H1 (cell line): ENCODE data around the gene EMC10. TPM values are rescaled to one million over a fixed set of nuclear protein-coding genes. Genes with fewer than 3 reads are reported as not detected.

Experiments used
- CTCF ChIA-PET: fragments of 300-600 bp; sonication (Branson Sonifier 250); formaldehyde crosslinking; loops from one replicate; lab custom pipeline; 2021; ENCODE audit not compliant: partially characterized antibody; lab: Charles Lee
- POLR2A ChIA-PET: fragments of 300-600 bp; sonication (Branson Sonifier 250); formaldehyde crosslinking; loops from one replicate; lab custom pipeline; 2021; ENCODE audit warnings: inconsistent platforms; ENCODE audit not compliant: partially characterized antibody; lab: Charles Lee
- DNase-seq, 2 experiments: peaks; one replicate each; pipeline versions ENCODE4 v3.0.0 to v3.0.0-alpha.2; 2010 to 2022; ENCODE audit warnings: low spot score in 2 of 2, low read depth in 1 of 2, mixed read lengths in 1 of 2
- FAIRE-seq: peaks from 2 replicates; lab custom pipeline; 2011; peaks lifted over from hg19 to GRCh38; lab: Jason Lieb, UNC
- H2AFZ ChIP-seq: 2 replicates; pipeline ENCODE4 v1.8.1; 2012; ENCODE audit warnings: low read length, inconsistent platforms
- H2AK5ac ChIP-seq: 2 replicates; pipeline ENCODE4 v1.6.1; 2013; ENCODE audit warnings: low read depth, low read length
- H2BK120ac ChIP-seq: replicated peaks from 2 replicates; pipeline ENCODE3; 2013; ENCODE audit warnings: low read depth, low read length, inconsistent platforms
- H2BK12ac ChIP-seq: 2 replicates; pipeline ENCODE4 v1.6.1; 2013; ENCODE audit warnings: low read depth, low read length
- H2BK15ac ChIP-seq: 2 replicates; pipeline ENCODE4 v1.6.1; 2013; ENCODE audit warnings: low read length
- H2BK20ac ChIP-seq: 2 replicates; pipeline ENCODE4 v1.6.1; 2013; ENCODE audit warnings: low read length
- H2BK5ac ChIP-seq: 2 replicates; pipeline ENCODE4 v1.6.1; 2013; ENCODE audit warnings: low read depth, low read length
- H3K14ac ChIP-seq: 2 replicates; pipeline ENCODE4 v1.6.1; 2013; ENCODE audit warnings: inconsistent platforms; ENCODE audit not compliant: insufficient read length
- H3K18ac ChIP-seq: 2 replicates; pipeline ENCODE4 v1.6.1; 2013; ENCODE audit warnings: low read length; ENCODE audit errors: extremely low read depth
- H3K23ac ChIP-seq: 2 replicates; pipeline ENCODE4 v1.6.1; 2013; ENCODE audit warnings: inconsistent platforms; ENCODE audit not compliant: insufficient read length
- H3K23me2 ChIP-seq: 2 replicates; pipeline ENCODE4 v1.6.1; 2013; ENCODE audit warnings: low read depth, low read length
- H3K27ac ChIP-seq: 2 replicates; pipeline ENCODE4 v1.6.1; 2011; ENCODE audit warnings: low read depth, low read length, inconsistent platforms
- H3K27me3 ChIP-seq, 4 experiments: replicated peaks in 1 of 4; 1 replicate in 1 of 4; 2 replicates in 3 of 4; pipeline versions ENCODE4 v1.6.1 to v1.8.1; 2011 to 2013; ENCODE audit warnings: low read length in 3 of 4, mild to moderate bottlenecking in 3 of 4, inconsistent platforms in 2 of 4, mixed read lengths in 2 of 4, moderate library complexity in 1 of 4; ENCODE audit not compliant: control insufficient read depth in 3 of 4, insufficient read depth in 3 of 4; ENCODE audit errors: extremely low read depth in 1 of 4
- H3K36me3 ChIP-seq, 4 experiments: 2 replicates each; pipeline versions ENCODE4 v1.6.1 to v1.8.1; 2011 to 2013; ENCODE audit warnings: mild to moderate bottlenecking in 4 of 4, low read length in 3 of 4, moderate library complexity in 2 of 4, control low read depth in 1 of 4, inconsistent platforms in 1 of 4; ENCODE audit not compliant: insufficient read depth in 4 of 4, control insufficient read depth in 2 of 4
- H3K4ac ChIP-seq: replicated peaks from 2 replicates; pipeline ENCODE3; 2013; ENCODE audit warnings: low read length, low read depth, mixed read lengths, inconsistent platforms; ENCODE audit not compliant: insufficient read length
- H3K4me1 ChIP-seq, 4 experiments: replicated peaks in 1 of 4; 1 replicate in 1 of 4; 2 replicates in 3 of 4; pipeline versions ENCODE4 v1.6.1 to v1.8.1; 2011 to 2013; ENCODE audit warnings: low read length in 3 of 4, inconsistent platforms in 2 of 4, mixed read lengths in 1 of 4; ENCODE audit not compliant: insufficient read depth in 4 of 4, control insufficient read depth in 3 of 4
- H3K4me2 ChIP-seq, 2 experiments: 2 replicates each; pipeline versions ENCODE4 v1.6.1 to v1.8.1; 2011 to 2013; ENCODE audit warnings: low read depth in 2 of 2, low read length in 2 of 2, control low read depth in 1 of 2, inconsistent platforms in 1 of 2, mild to moderate bottlenecking in 1 of 2; ENCODE audit not compliant: insufficient read depth in 1 of 2
- H3K4me3 ChIP-seq, 4 experiments: fragments of 200-600, 300-600 bp in 1 of 4; sonication (generic), shearing (Covaris generic), sonication (Bioruptor Twin) in 1 of 4; 2 replicates each; pipeline versions ENCODE4 v1.5.1 to v1.8.1; 2011 to 2016; ENCODE audit warnings: low read length in 4 of 4, low read depth in 3 of 4, control low read depth in 2 of 4, inconsistent platforms in 2 of 4, mild to moderate bottlenecking in 2 of 4, mixed read lengths in 1 of 4, moderate library complexity in 1 of 4; ENCODE audit not compliant: insufficient read depth in 2 of 4; ENCODE audit errors: extremely low read depth in 1 of 4
- H3K56ac ChIP-seq: replicated peaks from 2 replicates; pipeline ENCODE3; 2013; ENCODE audit warnings: low read depth, mild to moderate bottlenecking, mixed read lengths, low read length, inconsistent platforms; ENCODE audit not compliant: insufficient read length
- H3K79me1 ChIP-seq: 2 replicates; pipeline ENCODE4 v1.6.1; 2013; ENCODE audit warnings: low read depth, low read length, control low read depth
- H3K79me2 ChIP-seq, 2 experiments: 2 replicates each; pipeline versions ENCODE4 v1.6.1 to v1.8.1; 2012 to 2013; ENCODE audit warnings: low read length in 2 of 2, mild to moderate bottlenecking in 2 of 2, inconsistent platforms in 1 of 2; ENCODE audit not compliant: insufficient read depth in 2 of 2, control insufficient read depth in 1 of 2
- H3K9ac ChIP-seq, 4 experiments: replicated peaks in 1 of 4; 1 replicate in 1 of 4; 2 replicates in 3 of 4; pipeline versions ENCODE4 v1.6.1 to v1.8.1; 2011 to 2013; ENCODE audit warnings: low read depth in 3 of 4, low read length in 3 of 4, control low read depth in 2 of 4, mild to moderate bottlenecking in 2 of 4, moderate library complexity in 2 of 4, inconsistent platforms in 1 of 4; ENCODE audit errors: extremely low read depth in 1 of 4
- H3K9me3 ChIP-seq, 2 experiments: 2 replicates each; pipeline versions ENCODE4 v1.6.1 to v1.8.1; 2012 to 2013; ENCODE audit warnings: mild to moderate bottlenecking in 2 of 2, moderate library complexity in 2 of 2, control low read depth in 1 of 2, inconsistent platforms in 1 of 2, low read depth in 1 of 2, low read length in 1 of 2, mixed read lengths in 1 of 2; ENCODE audit not compliant: insufficient read depth in 2 of 2
- H4K20me1 ChIP-seq, 2 experiments: replicated peaks in 1 of 2; 2 replicates each; pipeline versions ENCODE3 to v1.8.1; 2011 to 2013; ENCODE audit warnings: inconsistent platforms in 2 of 2, low read length in 2 of 2, mild to moderate bottlenecking in 1 of 2; ENCODE audit not compliant: insufficient read depth in 2 of 2, control insufficient read depth in 1 of 2
- H4K5ac ChIP-seq: 2 replicates; pipeline ENCODE4 v1.6.1; 2013; ENCODE audit warnings: low read length, low read depth, mixed read lengths, inconsistent platforms; ENCODE audit not compliant: insufficient read length
- H4K8ac ChIP-seq: 2 replicates; pipeline ENCODE4 v1.8.0; 2013; ENCODE audit warnings: mild to moderate bottlenecking, moderate library complexity, low read length, inconsistent platforms; ENCODE audit not compliant: insufficient read depth; ENCODE audit errors: extremely low read depth
- H4K91ac ChIP-seq: replicated peaks from 2 replicates; pipeline ENCODE3; 2013; ENCODE audit warnings: low read length, mixed read lengths, inconsistent platforms; ENCODE audit not compliant: insufficient read length
- WGBS, 2 experiments: shearing (Covaris generic) in 1 of 2; methylation state at CpG; one replicate each; pipeline versions ENCODE4 v1.1.6 to v1.1.7; 2013 to 2015; ENCODE audit warnings: low lambda C conversion rate in 2 of 2, mixed read lengths in 2 of 2, inconsistent platforms in 1 of 2, low coverage in 1 of 2, missing lambda C conversion rate in 1 of 2; ENCODE audit not compliant: insufficient replicate concordance in 2 of 2, insufficient coverage in 1 of 2, insufficient read length in 1 of 2; ENCODE audit errors: extremely low coverage in 1 of 2, missing lambda C conversion rate in 1 of 2; 5-methylcytosine and 5-hydroxymethylcytosine counted together
- polyA plus RNA-seq, 7 experiments: library from polyadenylated mRNA; depleted of rRNA in 3 of 7; stranded (reverse) in 5 of 7; unstranded in 2 of 7; fragments of >200 nt in 5 of 7; fragments of 200-250 nt in 2 of 7; gene quantifications; 1 replicate in 5 of 7; 2 replicates in 1 of 7; 4 replicates in 1 of 7; pipeline versions ENCODE4 v1.2.1 to v1.2.3, GENCODE V29; 2011 to 2013; ENCODE audit warnings: missing spikeins in 2 of 7, mixed read lengths in 2 of 7
- total RNA-seq: library from RNA; stranded (reverse); fragmentation: NEBNext Ultra II Directional; extraction: Animal tissue kit (Norgen Biotek cat#: 25700); gene quantifications from 2 replicates; pipeline ENCODE4 v1.2.1, GENCODE V29; 2021
- TF ChIP-seq, protein P1 (sequence below): IDR thresholded peaks from 2 replicates; pipeline ENCODE4 v1.6.1; 2012; ENCODE audit warnings: inconsistent platforms

Gene EMC10
- total and polyA plus RNA-seq, 2 of the 8 experiments (the other 6 are each of a cell fraction or from before 2014, with no cell fraction given) = 77.6 to 103 TPM

DNA sequence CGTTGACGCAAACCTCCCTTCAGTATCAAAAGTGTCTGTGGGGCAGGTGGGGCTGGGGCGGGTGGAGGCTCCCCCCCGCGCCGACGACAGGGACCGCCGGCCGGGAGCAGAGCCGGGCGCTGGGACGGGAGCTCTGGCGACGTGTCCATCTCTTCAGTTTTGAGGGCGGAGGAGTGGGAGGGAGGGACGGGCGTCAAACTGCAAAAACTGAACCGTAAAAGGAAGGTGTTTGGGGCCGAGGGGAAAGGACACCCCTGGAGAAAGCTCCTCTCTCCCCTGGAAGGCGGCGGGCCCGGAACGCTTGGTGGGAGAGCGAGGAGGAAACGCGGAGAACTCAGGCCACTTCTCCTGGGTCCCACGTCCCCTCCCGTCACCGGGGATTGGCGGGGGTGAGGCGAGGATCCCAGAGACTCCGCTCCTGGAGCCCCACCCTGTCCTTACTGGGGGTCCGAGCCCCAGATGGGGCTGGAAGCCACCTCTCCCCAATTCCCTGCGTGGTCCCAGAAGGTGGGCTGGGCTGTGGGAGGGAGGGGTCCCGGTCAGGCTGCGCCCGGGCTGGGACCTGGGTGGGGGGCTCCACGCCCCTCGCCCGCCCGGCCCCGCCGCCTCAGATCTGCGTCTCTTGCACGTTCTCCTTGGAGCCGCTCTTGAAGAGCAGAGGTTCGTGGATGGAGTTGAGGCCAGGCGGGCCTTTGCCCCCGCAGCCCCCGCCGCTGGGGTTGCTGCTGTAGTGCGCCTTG, 40.8 kb downstream of the EMC10 start:
- Histone ChIP-seq H2BK12ac (no peak overlapping the region), H4K20me1 (peaks cover 0 to 9% of the 10 kb centered on the region in 2 experiments), H4K91ac (no peak overlapping the region), H3K23me2 (no peaks in the 10 kb centered on the region), H2BK5ac (no peak overlapping the region), H2BK20ac (no peak overlapping the region), H3K18ac (no peak overlapping the region), H4K8ac (no peak overlapping the region), H3K9ac (no peak overlapping the region), H3K23ac (no peak overlapping the region), H2AK5ac (no peak overlapping the region), H3K9me3 (no peaks in the 10 kb centered on the region; a peak in 1 of 4 replicates), H3K56ac (no peak overlapping the region), H3K4me2 (no peak overlapping the region), H3K4ac (no peak overlapping the region), H3K79me2 (no peaks in the 10 kb centered on the region), H3K4me1 (peaks cover 0 to 3% (median 1%) of the 10 kb centered on the region in 4 experiments; a peak in 2 of 7 replicates), H3K14ac (no peak overlapping the region), H3K36me3 (peaks cover 0 to 19% (median 0%) of the 10 kb centered on the region in 4 experiments; a peak in 2 of 8 replicates), H3K79me1 (no peaks in the 10 kb centered on the region), H2BK120ac (no peak overlapping the region), H3K27ac (no peak overlapping the region), H3K27me3 (peaks cover 0 to 10% (median 4%) of the 10 kb centered on the region in 4 experiments; a peak in 6 of 7 replicates), H2BK15ac (no peak overlapping the region), H3K4me3 (no peak overlapping the region), H4K5ac (no peak overlapping the region), H2AFZ (no peak overlapping the region)
- TF ChIP-seq, protein P1, sequence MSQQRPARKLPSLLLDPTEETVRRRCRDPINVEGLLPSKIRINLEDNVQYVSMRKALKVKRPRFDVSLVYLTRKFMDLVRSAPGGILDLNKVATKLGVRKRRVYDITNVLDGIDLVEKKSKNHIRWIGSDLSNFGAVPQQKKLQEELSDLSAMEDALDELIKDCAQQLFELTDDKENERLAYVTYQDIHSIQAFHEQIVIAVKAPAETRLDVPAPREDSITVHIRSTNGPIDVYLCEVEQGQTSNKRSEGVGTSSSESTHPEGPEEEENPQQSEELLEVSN = no peak
- 83% methylated on average over 22 of the region's 53 CpGs; no CpG with 5 or more reads in 1 of the 2 experiments for WGBS, 2 experiments
- CTCF ChIA-PET = interaction anchor here (1.0 to 19.3 kb wide), 5 partner anchors 16 to 181 kb away, joined by 3 to 206 read pairs (median 7); no protein-coding TSS in a partner anchor
- no peak for DNase-seq
- POLR2A ChIA-PET = interaction anchor here (0.7 to 1.8 kb wide), 2 partner anchors 14 to 30 kb away, joined by 3 to 4 read pairs; no protein-coding TSS in a partner anchor
- no peak for FAIRE-seq
